Measurements from ENCODE around the gene RHOT1.
"Not testable (repeated sequence)": the region's sequence is repeated elsewhere in the genome, so short reads cannot be mapped to it uniquely, and the experiment has no call there.

Gene RHOT1

GRCh38 chr17:32160526-32160925 is 18.2 kb downstream of the RHOT1 start:
- DNase-seq, result no peak

- no peak for DNase-seq
Measured at GRCh38 chr17:32161029-32161428, 18.7 kb downstream of the RHOT1 start.

- no peak for DNase-seq
Measured at GRCh38 chr17:32161506-32162365, 19.4 kb downstream of the RHOT1 start.

- no peak for DNase-seq
Measured at GRCh38 chr17:32174889-32175288, 32.6 kb downstream of the RHOT1 start.

GRCh38 chr17:32178679-32179078 is 36.4 kb downstream of the RHOT1 start:
- DNase-seq, result not testable (repeated sequence)

- DNase-seq, result not testable (repeated sequence)
Measured at GRCh38 chr17:32179103-32179502, 36.8 kb downstream of the RHOT1 start.

- not testable (repeated sequence) for DNase-seq
Measured at GRCh38 chr17:32179526-32179925, 37.2 kb downstream of the RHOT1 start.

GRCh38 chr17:32180262-32180661 is 38.0 kb downstream of the RHOT1 start:
- DNase-seq, result not testable (repeated sequence)

GRCh38 chr17:32185875-32186274 is 43.6 kb downstream of the RHOT1 start:
- DNase-seq, result no peak

GRCh38 chr17:32187271-32187670 is 45.0 kb downstream of the RHOT1 start:
- DNase-seq, result no peak

GRCh38 chr17:32189343-32189742 is 47.0 kb downstream of the RHOT1 start:
- no peak for DNase-seq

- DNase-seq, result no peak
Measured at GRCh38 chr17:32191306-32191705, 49.0 kb downstream of the RHOT1 start.

GRCh38 chr17:32192379-32192778 is 50.1 kb downstream of the RHOT1 start:
- no peak for DNase-seq

GRCh38 chr17:32197987-32198386 is 55.7 kb downstream of the RHOT1 start:
- DNase-seq, result no peak

- DNase-seq, result no peak
Measured at GRCh38 chr17:32206861-32207260, 64.6 kb downstream of the RHOT1 start.

GRCh38 chr17:32208436-32208835 is 66.1 kb downstream of the RHOT1 start:
- no peak for DNase-seq

GRCh38 chr17:32209608-32210007 is 67.3 kb downstream of the RHOT1 start:
- DNase-seq, result no peak

- no peak for DNase-seq
Measured at GRCh38 chr17:32211671-32212070, 69.4 kb downstream of the RHOT1 start.

GRCh38 chr17:32215696-32216095 is 73.4 kb downstream of the RHOT1 start:
- no peak for DNase-seq

GRCh38 chr17:32222621-32223020 is 80.3 kb downstream of the RHOT1 start:
- no peak for DNase-seq

GRCh38 chr17:32223703-32224102 is 81.4 kb downstream of the RHOT1 start:
- DNase-seq, result no peak

GRCh38 chr17:32226886-32227285 is 84.6 kb downstream of the RHOT1 start:
- no peak for DNase-seq

GRCh38 chr17:32227910-32228309 is 85.6 kb downstream of the RHOT1 start:
- no peak for DNase-seq

- DNase-seq, result no peak
Measured at GRCh38 chr17:32235588-32235987, 93.3 kb downstream of the RHOT1 start.

GRCh38 chr17:32239456-32239855 is 97.2 kb downstream of the RHOT1 start:
- DNase-seq, result no peak

Measured in hematopoietic multipotent progenitor cell treated with erythropoietin and hydrocortisone succinate and interleukin-3 and kit ligand, for 6 days (in vitro differentiated cells).